GM21515 (cell line): Measurements from ENCODE around the gene EDC4.

ENCODE experiments used
- ATAC-seq: cut with Tn5 transposase; IDR thresholded peaks from one replicate; pipeline ENCODE4 v1.9.1; 2021; ENCODE audit not compliant: unreplicated experiment

Gene EDC4

GRCh38 chr16:67930678-67931211 lies 57.9 kb downstream of the EDC4 start:
- no peak for ATAC-seq
